ENCODE measurements around the gene CREB5.
"Not testable (repeated sequence)": the region's sequence is repeated elsewhere in the genome, so short reads cannot be mapped to it uniquely, and the experiment has no call there.

Gene CREB5

DNA sequence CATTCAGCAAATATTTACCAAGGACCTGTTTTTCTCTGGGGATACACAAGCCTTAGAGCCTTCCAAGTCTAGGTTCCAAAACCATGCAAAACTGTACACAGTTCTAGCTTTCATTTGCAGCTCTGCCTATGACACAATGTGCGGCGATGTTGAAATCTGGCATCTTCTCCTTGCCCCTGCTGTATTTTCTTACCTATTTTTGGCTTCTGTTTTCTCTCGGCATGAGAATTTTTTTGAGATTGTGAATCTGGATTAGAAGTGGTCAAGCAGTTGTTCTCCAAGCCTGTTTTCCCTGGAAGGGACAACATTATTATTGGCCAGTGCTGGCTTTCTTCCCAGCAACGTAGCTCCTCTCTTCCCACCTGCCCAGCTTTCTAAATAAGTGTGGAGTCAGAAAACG lies 176.3 kb downstream of the CREB5 start:
- no peak for DNase-seq

DNA sequence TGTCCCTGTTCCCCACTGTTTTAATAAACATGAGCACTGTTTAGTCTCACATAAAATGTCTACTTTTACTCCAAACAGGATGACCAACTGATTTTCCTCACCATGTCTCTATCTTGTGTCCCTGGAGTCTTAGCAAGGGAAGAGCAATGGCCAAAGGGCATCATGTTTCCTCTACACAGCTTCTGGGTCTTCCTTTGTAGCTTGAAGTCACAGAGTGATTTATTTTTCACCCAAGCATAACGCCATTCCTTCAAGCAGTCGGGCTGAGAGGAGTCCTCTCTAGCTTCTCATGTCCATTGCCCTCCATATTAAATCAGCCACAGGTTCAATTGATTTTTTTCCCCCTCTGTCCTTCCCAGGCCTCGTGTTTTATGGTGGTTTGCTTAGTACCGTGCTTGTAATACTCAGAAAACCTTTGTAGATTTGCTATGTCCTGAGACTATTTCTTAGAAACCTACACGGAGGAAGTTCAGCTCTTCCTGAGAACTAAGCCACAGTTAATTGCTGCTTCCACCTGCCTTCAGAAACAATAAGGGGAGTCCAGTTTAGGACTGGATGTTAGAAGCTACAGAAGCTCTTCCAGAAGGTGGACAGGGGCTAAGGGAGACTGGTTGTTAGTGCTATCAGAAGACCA lies 178.8 kb downstream of the CREB5 start:
- DNase-seq: no peak

DNA sequence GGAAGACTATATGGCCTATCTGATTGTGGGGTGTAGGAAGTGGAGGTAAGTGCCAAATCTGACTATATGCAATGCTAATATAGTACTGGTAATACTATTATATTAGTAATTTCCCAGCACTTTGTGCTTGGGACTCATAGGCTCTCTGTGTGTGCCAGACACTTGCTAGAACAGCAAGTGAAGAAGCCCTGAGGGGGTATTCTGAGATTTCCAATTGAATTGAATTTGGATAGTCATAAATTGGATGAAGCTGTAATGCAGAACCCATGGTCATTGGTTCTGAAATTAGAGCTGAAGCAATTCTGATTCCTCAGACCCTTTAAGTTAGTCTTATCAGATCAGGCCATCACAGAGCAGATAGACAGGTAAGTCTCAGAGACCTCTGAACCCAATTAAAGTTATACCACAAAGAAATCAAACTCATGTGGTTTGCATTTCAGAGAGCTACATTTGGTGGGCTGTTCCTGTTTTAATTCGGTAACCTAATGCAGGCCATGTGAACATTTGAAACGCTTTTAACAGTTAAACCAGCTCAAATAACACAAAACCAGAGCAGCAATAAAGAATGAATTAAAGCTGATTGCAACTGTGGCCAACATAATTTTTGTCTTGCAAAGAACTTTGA lies 179.5 kb downstream of the CREB5 start:
- DNase-seq: no peak

DNA sequence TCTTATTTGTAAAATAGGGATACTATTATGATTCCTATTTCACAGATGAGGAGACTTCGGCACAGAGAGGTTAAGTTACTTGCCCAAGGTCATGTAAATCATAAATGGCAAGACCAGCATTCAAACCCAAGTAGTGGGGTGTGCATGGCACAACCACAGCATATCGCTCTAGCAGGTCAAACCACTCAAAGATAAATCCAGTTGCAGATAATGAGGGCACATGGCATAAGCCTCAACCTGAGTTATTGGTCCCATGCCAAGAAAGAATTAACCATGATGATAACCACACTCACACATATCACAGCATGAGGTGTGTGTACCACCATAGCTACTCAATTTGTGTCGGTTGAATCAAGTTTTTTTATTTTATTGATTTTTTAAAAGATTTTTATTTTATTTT lies 180.5 kb downstream of the CREB5 start:
- DNase-seq: no peak

DNA sequence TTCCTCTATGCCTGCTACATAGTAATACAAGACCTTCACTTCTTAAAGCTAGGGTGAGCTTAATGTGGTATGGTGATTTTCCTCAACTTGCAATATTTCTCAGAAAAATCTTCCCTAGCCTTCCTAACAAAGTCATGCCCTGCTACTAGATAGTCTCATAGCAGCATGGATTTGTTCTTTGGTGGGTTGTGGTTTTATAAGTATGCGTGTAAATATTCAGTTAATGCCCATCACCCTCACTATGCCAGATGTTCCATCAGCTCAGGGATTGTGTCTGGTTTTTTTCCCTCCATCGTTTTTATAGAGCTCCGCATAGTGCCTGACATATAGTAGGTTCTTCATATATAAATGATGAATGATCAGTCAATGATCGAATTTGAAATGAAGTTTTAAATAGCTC lies 182.8 kb downstream of the CREB5 start:
- no peak for DNase-seq

DNA sequence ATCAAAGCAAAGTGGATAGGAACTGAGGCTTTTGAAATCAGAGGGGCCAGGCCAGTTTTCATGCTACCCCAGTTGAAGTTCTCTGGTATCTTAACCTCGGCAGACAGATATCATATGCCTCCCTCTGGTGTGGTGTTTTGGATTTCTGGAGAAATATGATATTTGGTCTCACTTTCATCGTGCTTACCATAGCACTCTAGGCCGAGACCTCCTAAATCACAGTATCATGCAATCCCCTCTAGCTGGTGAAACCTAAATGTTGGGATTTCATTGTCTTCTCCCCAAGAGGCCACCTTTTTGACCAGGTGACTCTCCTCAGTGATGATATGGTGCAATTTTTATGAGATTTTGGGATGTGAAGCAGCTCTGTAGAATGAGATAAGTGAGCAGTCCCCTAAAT lies 183.5 kb downstream of the CREB5 start:
- no peak for DNase-seq

DNA sequence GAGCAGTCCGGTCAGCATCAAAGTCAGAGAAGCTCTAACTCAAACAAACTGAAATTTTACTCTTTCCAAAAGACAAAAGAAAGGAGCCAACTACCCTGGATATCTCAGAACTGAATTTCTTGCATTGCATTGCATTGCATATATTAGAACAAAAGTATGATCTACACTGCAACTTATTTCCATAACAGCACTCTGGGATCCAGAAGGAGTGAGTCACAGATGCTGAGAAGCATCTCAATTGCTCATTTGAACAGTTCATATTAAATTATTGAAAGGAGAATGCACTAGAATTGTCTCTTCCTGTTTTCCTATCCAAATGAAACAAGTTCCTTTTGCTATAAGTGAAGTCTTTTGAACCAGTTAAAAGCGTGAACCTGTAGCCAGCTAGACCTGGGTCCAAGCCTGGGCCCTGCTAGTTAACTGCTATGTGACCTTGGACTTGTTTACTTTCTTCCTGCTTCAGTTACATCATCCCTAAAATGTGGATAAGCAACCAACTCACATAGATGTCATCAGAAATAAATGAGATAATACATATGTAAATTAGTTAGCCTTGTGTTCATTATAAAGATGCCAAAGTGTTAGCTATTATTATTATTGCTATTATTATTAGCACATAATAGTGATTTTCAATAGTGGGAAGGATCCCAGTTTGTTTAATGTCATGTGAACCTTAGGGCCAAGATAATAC lies 184.1 kb downstream of the CREB5 start:
- DNase-seq: no peak

DNA sequence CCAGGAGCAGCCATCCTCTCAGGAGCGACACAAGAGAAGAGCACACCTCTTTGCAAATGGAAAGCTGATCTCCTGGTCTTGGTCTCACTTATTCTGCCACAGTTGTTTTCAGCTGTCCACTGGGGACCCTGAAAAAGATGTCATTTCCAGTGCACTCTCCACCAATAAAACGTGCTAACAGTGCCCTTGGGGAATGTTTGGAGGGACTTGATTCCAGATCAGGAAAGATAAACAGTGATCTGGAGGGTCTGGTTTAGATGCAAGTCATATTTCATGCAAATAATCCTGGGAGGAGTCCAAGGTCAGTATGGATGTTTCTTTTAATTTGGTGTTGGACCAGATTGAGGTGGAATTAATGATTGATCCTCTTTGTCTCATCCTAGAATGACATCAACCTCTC lies 185.0 kb downstream of the CREB5 start:
- DNase-seq: no peak

DNA sequence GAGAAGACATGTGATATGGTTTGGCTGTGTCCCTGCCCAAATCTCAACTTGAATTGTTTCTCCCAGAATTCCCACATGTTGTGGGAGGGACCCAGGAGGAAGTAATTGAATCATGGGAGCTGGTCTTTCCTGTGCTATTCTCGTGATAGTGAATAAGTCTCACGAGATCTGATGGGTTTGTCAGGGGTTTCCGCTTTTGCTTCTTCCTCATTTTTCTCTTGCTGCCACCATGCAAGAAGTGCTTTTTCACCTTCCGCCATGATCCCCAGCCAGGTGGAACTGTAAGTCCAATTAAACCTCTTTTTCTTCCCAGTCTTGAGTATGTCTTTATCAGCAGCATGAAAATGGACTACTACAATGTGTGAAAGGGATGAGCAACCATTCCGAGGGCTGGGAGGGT lies 185.7 kb downstream of the CREB5 start:
- DNase-seq: not testable (repeated sequence)

DNA sequence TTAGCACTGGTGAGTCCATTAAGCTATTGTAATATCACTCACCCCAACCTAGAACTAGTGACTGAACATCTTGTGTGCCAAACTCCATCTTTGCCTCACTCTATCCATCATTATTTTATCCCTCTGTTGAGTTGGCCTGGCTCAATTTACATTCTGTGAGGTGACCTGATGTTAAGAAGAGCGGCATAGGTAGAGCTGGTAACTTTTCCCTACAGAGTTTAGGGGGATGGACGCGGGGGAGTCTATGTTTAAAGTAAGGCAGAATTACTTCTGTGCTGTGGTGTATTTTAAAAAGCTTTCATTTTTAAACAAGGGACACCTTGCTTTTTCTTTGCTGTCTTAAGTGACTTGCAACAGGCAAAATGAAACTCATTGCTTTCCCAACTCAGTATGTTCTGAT lies 186.3 kb downstream of the CREB5 start:
- DNase-seq: no peak

DNA sequence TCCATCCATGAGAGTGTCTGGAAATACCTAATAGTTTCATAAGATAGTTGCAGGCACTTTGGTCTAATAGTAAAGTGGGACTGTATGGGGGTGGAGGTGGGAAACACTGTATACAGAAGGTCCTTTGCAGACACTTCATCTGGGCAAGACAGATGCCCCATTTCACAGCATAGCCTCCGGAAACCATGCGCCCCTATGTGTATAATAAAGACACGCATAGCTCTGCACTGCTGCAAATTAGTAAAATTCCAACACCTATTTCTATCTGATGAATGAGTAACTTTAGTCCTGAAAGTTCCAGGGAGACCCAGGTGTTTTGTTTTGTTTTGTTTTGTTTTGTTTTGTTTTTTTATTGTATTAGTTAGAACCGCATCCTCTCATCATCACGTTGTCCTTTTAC lies 187.1 kb downstream of the CREB5 start:
- DNase-seq: no peak

DNA sequence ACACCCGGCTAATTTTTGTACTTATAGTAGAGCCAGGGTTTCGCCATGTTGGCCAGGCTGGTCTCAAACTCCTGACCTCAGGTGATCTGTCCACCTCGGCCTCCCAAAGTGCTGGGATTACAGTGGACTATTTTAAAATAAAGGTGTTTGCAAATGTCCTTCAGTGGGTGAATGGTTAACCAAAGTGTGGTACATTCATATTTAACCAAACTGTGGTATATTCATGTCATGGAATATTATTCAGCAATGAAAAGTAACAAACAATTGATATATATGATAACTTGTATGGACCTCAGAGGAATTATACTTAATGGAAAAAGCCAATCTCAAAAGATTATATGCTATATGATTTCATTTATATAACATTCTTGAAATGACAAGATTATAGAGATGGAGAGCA lies 190.0 kb downstream of the CREB5 start:
- DNase-seq: no peak

DNA sequence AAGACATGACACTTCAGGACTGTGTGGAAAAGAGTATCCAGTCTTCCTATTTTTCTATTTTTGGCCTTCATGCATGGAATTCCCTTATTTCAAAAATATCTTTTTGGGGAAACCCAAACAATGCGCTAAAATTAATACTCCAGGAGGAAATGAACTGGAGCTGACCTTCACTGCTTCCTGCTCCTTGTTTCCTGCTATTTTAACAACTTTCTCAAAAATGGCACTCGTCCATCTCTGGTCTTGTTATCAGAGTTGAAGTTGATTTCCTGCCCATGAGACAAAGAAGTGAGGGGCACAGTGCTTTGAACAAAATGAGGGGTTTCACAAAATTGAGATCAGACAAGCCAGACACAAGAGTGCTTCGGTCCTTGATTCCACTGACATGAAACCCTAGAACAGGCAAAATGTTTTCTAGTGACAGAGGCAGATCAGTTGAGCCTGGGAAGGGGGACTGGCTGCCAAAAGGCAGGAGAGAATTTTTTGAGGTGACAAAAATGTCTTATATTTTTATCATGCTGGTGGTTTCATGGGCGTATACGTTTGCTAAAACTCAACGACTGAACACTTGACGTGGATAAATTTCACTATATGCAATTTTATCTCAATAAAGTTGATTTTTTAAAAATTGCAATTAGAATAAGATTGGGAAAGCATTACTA lies 193.2 kb downstream of the CREB5 start:
- no peak for DNase-seq

DNA sequence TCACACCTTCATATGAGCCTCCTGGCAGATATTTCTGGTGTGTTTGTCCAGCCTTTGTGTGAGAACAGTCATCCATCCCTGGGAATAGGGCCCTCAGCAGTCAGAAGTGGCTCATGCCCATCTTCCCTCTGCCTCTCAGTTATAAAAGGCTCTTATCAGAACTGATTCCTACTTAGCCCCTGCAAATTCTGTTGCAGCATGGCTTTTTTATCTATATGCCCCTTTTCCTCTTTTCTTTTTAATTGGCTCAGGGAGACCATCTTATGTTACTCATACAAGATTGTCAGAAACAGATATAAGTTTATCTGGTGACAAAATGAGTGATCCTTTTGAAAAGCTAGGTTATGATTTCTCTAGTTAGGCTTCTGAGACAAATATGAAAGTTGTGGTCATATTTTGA lies 194.1 kb downstream of the CREB5 start:
- DNase-seq: no peak

DNA sequence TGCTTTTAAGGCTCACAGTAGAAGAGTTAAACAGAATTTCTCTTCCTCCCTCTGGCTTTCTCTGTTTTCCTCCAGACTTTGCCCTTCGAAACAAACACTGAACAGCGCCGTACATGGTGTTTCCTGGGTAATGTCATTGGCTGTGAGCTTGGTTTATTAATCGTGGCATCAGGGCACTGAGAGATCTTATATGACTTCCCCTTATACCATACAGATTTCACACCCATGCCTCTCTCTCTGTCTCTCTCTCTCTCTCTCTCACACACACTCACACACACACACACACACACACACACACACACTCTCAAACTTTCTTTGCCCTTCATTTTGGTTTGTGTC lies 195.5 kb downstream of the CREB5 start:
- DNase-seq: no peak

DNA sequence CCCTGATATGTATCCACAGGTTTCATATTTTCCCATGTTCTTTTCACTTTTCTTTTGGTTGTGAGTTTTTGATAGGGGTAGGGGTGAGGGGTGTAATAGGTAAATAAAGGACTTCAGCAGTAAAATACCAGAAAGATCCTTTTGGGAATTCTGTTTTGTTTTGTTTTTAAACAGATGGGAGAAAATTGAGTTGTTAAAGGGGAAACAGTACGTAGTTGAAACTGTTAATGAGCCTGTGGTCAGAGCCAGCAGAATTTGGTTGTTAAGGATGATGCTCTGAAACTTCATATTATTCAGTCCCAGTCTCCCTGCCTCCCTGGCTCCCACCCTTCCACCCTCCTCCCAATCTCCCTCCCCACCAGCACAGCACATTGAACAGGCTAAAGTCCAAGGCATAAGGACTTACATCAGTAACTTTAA lies 195.9 kb downstream of the CREB5 start:
- no peak for DNase-seq

DNA sequence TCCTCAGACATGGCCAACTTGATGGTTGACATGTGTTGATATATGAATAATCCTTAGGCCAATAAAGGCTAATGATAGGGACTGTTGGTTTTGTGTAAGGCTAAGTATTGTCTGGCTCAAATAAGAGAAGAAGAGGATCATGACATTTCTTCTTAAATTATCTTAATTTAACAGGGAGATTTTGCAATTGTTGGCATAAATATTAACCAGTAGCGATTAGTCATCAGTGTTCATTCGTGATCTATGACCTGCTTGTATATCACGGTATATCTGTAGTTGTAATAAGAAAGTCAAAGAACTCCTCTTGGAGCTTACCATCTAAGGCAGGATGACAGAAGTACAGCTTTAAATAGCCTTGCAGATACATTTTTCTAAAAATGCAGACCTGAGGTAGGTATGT lies 196.4 kb downstream of the CREB5 start:
- DNase-seq: no peak

DNA sequence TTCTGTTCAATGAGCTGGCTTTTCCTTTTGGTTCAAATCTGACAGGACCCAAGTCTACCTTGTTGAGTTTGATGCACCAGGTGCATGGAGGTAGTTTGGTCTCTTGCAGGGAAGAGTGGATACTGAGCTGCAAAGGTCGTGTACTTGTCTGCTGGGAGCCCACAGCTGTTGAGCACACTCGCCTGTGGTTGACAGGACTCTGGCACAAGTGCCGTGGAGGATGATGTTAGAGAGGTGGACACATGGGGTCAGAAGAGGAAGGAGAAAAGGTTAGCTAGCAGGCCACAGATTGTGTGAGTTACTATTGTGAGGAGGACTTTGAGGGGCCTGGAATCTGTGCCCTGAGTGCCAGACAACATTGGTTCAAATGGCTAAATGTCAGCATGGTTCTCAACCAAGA lies 197.3 kb downstream of the CREB5 start:
- no peak for DNase-seq

DNA sequence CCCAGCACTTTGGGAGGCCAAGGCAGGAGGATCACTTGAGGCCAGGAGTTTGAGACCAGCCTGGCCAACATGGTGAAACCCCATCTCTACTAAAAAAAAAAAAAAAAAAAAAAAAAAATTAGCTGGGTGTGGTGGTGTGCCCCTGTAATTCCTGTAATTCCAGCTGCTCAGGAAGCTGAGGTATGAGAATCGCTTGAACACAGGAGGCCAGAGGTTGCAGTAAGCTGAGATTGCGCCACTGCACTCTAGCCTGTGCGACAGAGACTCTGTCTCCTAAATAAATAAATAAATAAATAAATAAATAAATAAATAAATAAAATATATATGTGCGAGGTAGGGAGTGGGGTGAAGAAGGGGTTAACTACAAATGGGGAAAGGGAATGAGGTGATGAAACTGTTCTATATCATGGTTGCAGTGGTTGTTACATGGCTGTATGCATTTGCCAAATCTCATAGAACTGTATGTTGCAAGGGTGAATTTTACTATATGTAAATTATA lies 199.1 kb downstream of the CREB5 start:
- not testable (repeated sequence) for DNase-seq

DNA sequence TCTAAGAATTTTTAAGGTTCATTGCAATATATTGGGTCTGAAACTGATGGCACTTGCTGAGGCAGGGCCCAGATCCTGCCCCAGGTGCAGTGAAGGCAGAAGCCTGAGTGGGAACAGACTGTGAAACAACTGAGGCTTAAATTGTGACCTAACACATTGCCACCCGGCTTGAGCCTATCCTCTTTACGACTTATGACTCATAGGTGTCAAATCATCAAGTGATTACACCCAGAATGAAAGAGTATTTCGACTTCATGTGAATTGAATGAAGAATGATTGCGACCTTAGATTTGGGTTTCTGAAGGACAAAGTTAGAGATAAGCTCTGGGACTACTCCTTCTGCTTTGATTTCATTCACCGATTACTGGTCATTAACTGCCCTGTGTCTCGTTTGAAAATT lies 200.9 kb downstream of the CREB5 start:
- no peak for DNase-seq

DNA sequence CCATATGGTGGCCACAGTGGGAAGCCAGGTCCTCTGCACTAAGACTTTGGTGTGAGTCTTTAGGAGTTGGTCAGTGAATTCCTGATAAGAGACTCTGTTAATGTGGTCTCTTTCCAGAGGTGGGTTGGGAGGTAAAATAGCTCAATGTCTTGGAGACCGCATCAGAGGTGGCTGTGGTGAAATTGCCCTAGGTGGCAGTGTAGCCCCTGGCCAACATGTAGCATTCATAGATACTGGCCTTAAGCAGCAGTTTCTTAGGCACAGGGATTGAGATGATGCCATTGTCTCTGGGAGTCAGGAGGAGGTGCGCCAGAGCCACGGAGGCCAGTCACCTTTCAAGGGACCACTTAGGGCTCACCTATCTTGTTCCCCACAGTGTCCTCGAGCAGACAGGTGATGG lies 202.8 kb downstream of the CREB5 start:
- DNase-seq: no peak

DNA sequence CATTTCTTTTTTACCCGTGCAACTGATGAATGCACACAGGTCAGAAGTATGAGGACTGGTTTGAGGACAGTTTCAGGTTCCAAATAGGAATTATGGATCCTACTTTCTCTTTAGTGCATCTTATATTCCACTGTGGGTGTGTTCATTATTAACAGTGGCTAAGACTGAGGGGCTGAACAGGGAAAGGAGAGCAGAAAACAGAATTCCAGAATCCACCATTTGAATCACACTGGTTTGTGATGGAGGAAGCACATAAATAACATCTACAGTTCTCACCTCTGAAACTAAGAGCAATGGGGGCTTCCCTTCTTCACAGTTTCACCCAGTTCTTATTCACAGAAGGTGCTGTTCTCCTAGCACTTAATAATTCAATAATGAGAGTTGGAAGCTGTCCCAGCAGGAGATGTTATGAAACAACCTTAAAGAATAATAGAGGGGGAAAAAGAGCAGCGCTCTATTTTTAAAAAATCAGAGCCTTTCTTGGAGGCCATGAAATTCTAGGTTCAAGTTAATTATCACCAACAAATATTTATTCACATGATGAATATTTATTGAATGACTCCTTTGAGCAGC lies 205.1 kb downstream of the CREB5 start:
- no peak for DNase-seq

DNA sequence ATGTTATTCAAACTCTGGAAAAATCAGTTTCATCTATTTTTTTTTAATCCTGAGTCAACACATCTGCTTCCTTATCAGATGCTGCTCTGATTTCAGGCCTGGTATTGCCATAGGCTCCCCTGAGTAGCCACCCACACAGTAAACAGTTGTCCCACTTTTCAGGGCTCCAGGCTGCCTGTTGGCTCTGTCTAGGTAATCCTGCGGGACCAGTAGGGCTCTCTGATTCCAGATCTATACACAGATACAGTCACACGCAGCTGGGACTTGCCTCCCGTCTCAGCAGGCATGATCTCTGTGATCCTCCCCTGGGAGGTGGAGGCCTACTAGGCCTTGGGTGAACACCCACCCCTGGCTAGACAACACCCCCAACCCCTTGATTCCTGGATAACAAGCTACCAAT lies 206.1 kb downstream of the CREB5 start:
- no peak for DNase-seq

DNA sequence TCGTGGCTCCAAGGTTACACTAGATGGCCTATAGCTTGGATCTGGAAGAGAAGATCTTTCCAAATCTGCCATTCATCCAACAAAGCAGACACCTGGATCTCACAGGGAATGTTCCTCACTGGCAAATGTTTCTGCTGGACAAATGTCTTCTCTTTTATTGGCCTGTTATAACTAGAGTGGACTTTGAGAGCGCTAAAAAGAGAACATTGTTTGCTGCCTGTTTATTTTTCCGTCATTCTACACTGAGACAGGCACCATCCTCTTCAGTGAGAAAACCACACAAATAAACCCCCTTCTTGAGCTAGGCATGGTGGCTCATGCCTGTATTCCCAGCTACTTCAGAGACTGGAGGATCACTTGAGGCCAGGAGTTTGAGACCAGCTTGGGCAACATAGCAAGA lies 206.9 kb downstream of the CREB5 start:
- DNase-seq: no peak

Data from activated CD4-positive, alpha-beta T cell treated with anti-CD3 and anti-CD28 coated beads, Interleukin-2, amount 50 U/mL, for 16 hours (primary cell).